Kidney epithelial cell (primary cell): ENCODE measurements around the gene SYCE1. TPM values are rescaled to one million over a fixed set of nuclear protein-coding genes. Genes with fewer than 3 reads are reported as not detected.

ENCODE experiments used
- DNase-seq: peaks from one replicate; pipeline ENCODE4 v3.0.0-alpha.2; 2010; ENCODE audit warnings: low read depth
- H3K27me3 ChIP-seq: 2 replicates; pipeline ENCODE4 v1.6.0; 2011; ENCODE audit warnings: low read length; ENCODE audit not compliant: control insufficient read depth, insufficient read depth
- H3K36me3 ChIP-seq: 2 replicates; pipeline ENCODE4 v1.5.1; 2011; ENCODE audit warnings: low read length; ENCODE audit not compliant: control insufficient read depth, insufficient read depth
- H3K4me3 ChIP-seq: 2 replicates; pipeline ENCODE4 v1.5.1; 2011; ENCODE audit warnings: low read depth, mild to moderate bottlenecking, control low read depth, low read length
- CTCF ChIP-seq: IDR thresholded peaks from 2 replicates; pipeline ENCODE4 v1.5.1; 2011; ENCODE audit warnings: mild to moderate bottlenecking, moderate library complexity, low read length, control low read depth, inconsistent platforms; ENCODE audit not compliant: insufficient read depth, poor library complexity, severe bottlenecking
- total RNA-seq: library from RNA; depleted of rRNA; stranded (reverse); fragments of >200 nt; gene quantifications from 2 replicates; pipeline ENCODE4 v1.2.3, GENCODE V29; 2015

Gene SYCE1
- total RNA-seq, 1 donor from 2014 or later: 0.50 TPM

DNA sequence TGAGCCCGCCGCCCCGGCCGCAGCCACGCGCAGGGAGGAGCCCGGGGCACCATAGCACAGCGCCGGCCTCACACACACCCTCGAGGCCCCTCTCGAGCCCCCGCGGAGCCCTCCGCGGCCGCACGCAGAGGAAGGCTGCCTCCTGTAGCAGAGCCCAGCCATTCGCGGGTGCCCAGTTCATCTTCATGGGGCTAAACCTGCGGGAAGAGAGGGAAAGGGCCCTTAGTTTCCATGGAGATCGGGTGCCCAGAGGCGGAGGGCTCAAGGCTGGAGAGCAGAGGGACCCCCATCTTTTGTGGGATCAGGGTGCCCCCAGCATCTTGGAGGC, 2.9 kb upstream of the SYCE1 start:
- no peak for TF ChIP-seq CTCF
- DNase-seq: no peak
- no peaks in the 10 kb centered on the region for H3K36me3 ChIP-seq
- H3K4me3 ChIP-seq: no peak overlapping the region
- H3K27me3 ChIP-seq: peaks cover 2% of the 10 kb centered on the region

- TF ChIP-seq CTCF: no peak
- peaks cover 2% of the 10 kb centered on the region for H3K27me3 ChIP-seq
- no peak overlapping the region for H3K4me3 ChIP-seq
- H3K36me3 ChIP-seq: no peaks in the 10 kb centered on the region
- no peak for DNase-seq
These were observed 2.4 kb upstream of the SYCE1 start for GRCh38 chr10:133567609-133568286.

DNA sequence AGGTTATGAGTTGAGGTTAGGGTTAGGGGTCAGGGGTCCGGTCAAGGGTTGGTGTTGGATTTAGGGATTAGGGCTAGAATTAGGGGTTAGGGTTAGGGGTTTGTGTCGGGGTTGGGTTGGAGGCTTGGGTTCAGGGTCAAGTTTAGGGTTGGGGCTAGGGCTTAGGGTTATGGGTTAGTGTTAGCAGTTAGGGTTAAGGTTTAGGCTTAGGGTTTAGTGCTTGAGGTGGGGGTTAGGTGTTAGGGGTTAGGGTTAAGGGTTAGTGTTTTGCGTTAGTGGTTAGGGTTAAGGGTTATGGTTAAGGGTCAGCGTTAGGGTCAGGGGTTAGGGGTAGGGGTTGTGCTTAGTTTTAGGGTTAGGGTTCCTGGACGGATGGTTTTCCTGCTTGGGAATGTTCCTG, 1.7 kb upstream of the SYCE1 start:
- no peak for TF ChIP-seq CTCF
- no peak for DNase-seq
- H3K36me3 ChIP-seq: no peaks in the 10 kb centered on the region
- H3K27me3 ChIP-seq: peaks cover 2% of the 10 kb centered on the region
- H3K4me3 ChIP-seq: no peak overlapping the region

DNA sequence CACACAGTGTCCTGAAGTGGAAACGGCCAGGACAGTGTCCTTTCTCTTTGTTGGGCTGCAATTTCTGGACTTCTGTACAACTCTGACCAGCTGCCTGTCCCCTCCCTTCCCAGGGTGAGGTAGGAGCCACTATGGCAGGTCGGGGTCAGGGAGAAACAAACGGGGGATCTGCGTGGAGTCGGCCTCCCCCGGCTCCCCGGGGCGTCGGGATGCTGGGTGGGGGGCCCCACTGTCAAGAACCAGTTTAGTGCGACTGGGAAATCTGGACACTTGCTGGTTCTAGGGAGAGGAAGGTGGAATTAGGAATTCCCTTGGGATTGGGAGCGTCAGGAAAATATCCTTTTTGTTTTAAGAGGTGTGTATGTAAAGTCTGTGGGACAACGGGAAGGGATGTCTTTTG, 567 bp downstream of the SYCE1 start:
- no peak for DNase-seq
- H3K27me3 ChIP-seq: peaks cover 2% of the 10 kb centered on the region
- H3K4me3 ChIP-seq: no peak overlapping the region
- H3K36me3 ChIP-seq: no peaks in the 10 kb centered on the region
- no peak for TF ChIP-seq CTCF

DNA sequence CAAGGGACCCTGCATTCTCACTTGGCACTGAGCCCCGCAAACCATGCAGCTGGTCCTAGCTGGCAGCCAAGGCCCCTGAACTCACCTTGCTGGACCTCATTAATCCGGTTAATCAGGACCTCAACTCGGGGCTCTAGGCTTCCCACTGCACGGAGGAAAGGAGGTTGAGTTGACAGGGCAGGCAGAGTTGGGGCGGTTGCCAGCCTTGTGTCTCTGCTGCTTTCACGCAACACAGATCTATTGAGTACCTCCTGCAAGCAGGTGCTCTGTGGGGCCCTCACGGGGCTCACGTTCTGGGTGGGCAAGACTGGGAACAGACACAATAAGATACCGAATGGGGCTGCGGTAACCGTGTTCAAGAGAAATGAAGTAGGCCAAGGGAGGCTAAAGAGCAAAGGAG, 6.2 kb downstream of the SYCE1 start:
- no peak for DNase-seq
- no peaks in the 10 kb centered on the region for H3K27me3 ChIP-seq
- no peaks in the 10 kb centered on the region for H3K36me3 ChIP-seq
- TF ChIP-seq CTCF: no peak
- no peak overlapping the region for H3K4me3 ChIP-seq

- Histone ChIP-seq H3K36me3 (no peaks in the 10 kb centered on the region), H3K27me3 (no peaks in the 10 kb centered on the region), H3K4me3 (no peak overlapping the region)
- DNase-seq: no peak
- TF ChIP-seq CTCF: no peak
These were observed 8.0 kb downstream of the SYCE1 start for GRCh38 chr10:133557381-133557780.
